ENCODE measurements around the gene CFAP157. TPM values are rescaled to one million over a fixed set of nuclear protein-coding genes. Genes with fewer than 3 reads are reported as not detected.

CFAP157 gene
- total RNA-seq, 2 donors from 2014 or later = 0.20 to 0.44 TPM

- H3K4me3 Mint-ChIP-seq = no peak overlapping the region
Observed at GRCh38 chr9:127749090-127749787, 42.5 kb downstream of the CFAP157 start.

DNA sequence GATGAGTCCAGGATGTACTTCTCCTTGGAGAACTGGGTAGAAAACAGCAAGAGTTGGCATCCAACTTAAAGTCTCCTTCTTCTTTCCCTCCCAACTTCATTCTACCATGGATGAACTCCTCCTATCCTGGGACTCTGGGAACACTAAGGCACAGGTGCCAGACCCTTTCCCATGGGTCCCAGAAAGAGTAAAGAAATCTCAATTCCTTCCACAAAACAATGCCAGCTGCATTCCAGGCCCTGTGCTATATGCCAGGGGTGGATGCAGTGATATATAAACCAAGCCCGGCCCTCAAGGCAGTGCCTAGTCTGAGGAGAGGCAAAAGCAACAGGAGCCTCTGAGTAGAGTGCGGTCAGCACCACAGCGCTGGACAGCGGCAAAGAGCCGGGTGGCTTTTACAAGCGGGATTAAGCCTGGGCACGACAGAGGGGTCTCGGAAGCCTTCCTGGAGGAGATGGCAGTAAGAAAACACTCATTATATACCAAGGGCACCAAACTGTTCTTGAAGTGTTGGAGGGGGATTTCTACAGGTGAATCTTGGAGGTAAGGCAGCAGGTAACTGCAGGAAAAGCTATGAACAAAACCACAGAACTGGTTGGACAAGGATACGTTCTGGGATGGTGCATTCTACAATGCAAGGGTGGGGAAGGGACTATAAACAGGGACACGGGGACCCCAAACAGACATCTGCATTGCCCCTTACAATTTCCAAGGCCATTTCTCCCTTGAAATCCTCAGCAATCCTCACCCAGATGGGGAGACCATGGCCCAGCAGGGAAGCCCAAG lies 44.7 kb downstream of the CFAP157 start:
- H3K4me1 Mint-ChIP-seq = no peaks in the 10 kb centered on the region
- DNase-seq = peak; percentile 87
- Histone ChIP-seq H3K36me3 (ENCODE audit: control insufficient read depth, insufficient read depth, low read length) (no peaks in the 10 kb centered on the region), H3K9ac (ENCODE audit: extremely low read depth, low read length, poor library complexity, severe bottlenecking) (no peak overlapping the region), H3K27ac (ENCODE audit: low read depth, low read length) (no peak overlapping the region), H3K27me3 (ENCODE audit: control insufficient read depth, insufficient read depth, low read length, poor library complexity, severe bottlenecking) (peaks cover 47% of the 10 kb centered on the region), H3K9me3 (ENCODE audit: control insufficient read depth, low read length) (no peaks in the 10 kb centered on the region), H3K4me1 (ENCODE audit: control insufficient read depth, insufficient read depth, low read length) (no peaks in the 10 kb centered on the region), H3K4me3 (ENCODE audit: low read length) (no peak overlapping the region)
- no peaks in the 10 kb centered on the region for H3K9me3 Mint-ChIP-seq
- H3K27me3 Mint-ChIP-seq (ENCODE audit: insufficient read depth) = peaks cover 47% of the 10 kb centered on the region
- 39 to 48% methylated on average over 4 to 10 of the region's 10 CpGs for WGBS, 2 experiments (ENCODE audit: insufficient coverage in 1 of 2, insufficient read length in 1 of 2)
- no peak overlapping the region for H3K27ac Mint-ChIP-seq
- no peaks in the 10 kb centered on the region for H3K36me3 Mint-ChIP-seq (ENCODE audit: low read depth)
- no peak for TF ChIP-seq CTCF (conservative IDR thresholded peaks at IDR 0.05)
- H3K4me3 Mint-ChIP-seq = no peak overlapping the region

More at GRCh38 chr9:127749090-127749787, 42.5 kb downstream of the CFAP157 start:
- no peaks in the 10 kb centered on the region for H3K4me1 ChIP-seq (ENCODE audit: control insufficient read depth, insufficient read depth, low read length)
- WGBS, 2 experiments (ENCODE audit: insufficient coverage in 1 of 2, insufficient read length in 1 of 2) = 91 to 94% methylated on average over 16 to 26 of the region's 26 CpGs
- Mint-ChIP-seq H3K4me1 (no peaks in the 10 kb centered on the region), H3K27ac (no peak overlapping the region), H3K9me3 (no peaks in the 10 kb centered on the region), H3K27me3 (ENCODE audit: insufficient read depth) (peaks cover 31% of the 10 kb centered on the region), H3K36me3 (ENCODE audit: low read depth) (no peaks in the 10 kb centered on the region)
- H3K9ac ChIP-seq (ENCODE audit: extremely low read depth, low read length, poor library complexity, severe bottlenecking) = no peak overlapping the region
- no peak for DNase-seq
- H3K9me3 ChIP-seq (ENCODE audit: control insufficient read depth, low read length) = no peaks in the 10 kb centered on the region
- H3K36me3 ChIP-seq (ENCODE audit: control insufficient read depth, insufficient read depth, low read length) = no peaks in the 10 kb centered on the region
- peaks cover 27% of the 10 kb centered on the region for H3K27me3 ChIP-seq (ENCODE audit: control insufficient read depth, insufficient read depth, low read length, poor library complexity, severe bottlenecking)
- no peak overlapping the region for H3K4me3 ChIP-seq (ENCODE audit: low read length)
- no peak for TF ChIP-seq CTCF (conservative IDR thresholded peaks at IDR 0.05)
- H3K27ac ChIP-seq (ENCODE audit: low read depth, low read length) = no peak overlapping the region

- no peak overlapping the region for H3K4me3 ChIP-seq (ENCODE audit: low read length)
- no peak overlapping the region for H3K9ac ChIP-seq (ENCODE audit: extremely low read depth, low read length, poor library complexity, severe bottlenecking)
- Mint-ChIP-seq H3K4me1 (no peaks in the 10 kb centered on the region), H3K9me3 (no peaks in the 10 kb centered on the region), H3K4me3 (no peak overlapping the region), H3K36me3 (ENCODE audit: low read depth) (no peaks in the 10 kb centered on the region), H3K27me3 (ENCODE audit: insufficient read depth) (peaks cover 55% of the 10 kb centered on the region), H3K27ac (no peak overlapping the region)
- no peak for TF ChIP-seq CTCF (conservative IDR thresholded peaks at IDR 0.05)
- no peak for DNase-seq
- H3K9me3 ChIP-seq (ENCODE audit: control insufficient read depth, low read length) = no peaks in the 10 kb centered on the region
- H3K4me1 ChIP-seq (ENCODE audit: control insufficient read depth, insufficient read depth, low read length) = no peaks in the 10 kb centered on the region
- H3K36me3 ChIP-seq (ENCODE audit: control insufficient read depth, insufficient read depth, low read length) = no peaks in the 10 kb centered on the region
- peaks cover 49% of the 10 kb centered on the region for H3K27me3 ChIP-seq (ENCODE audit: control insufficient read depth, insufficient read depth, low read length, poor library complexity, severe bottlenecking)
- H3K27ac ChIP-seq (ENCODE audit: low read depth, low read length) = no peak overlapping the region
- WGBS, 2 experiments (ENCODE audit: insufficient coverage in 1 of 2, insufficient read length in 1 of 2) = 82 to 86% methylated on average over 7 to 8 of the region's 8 CpGs
Observed at GRCh38 chr9:127753148-127753547, 46.4 kb downstream of the CFAP157 start.
